ENCODE data around the gene CBS.
"Not testable (repeated sequence)": the region's sequence is repeated elsewhere in the genome, so short reads cannot be mapped to it uniquely, and the experiment has no call there.

The CBS gene

GRCh38 chr21:43075170-43076022, at the start of gene CBS:
Gene CBS (minus strand): TSS chr21:43075835. CDS start chr21:43072193, 3,642 bp downstream.
- DNase-seq (ENCODE audit: low spot score); H3K36me3 Mint-ChIP-seq (ENCODE audit: low read depth); H3K4me1 Mint-ChIP-seq (ENCODE audit: low read depth); H3K4me3 Mint-ChIP-seq; H3K9me3 Mint-ChIP-seq; H3K27ac Mint-ChIP-seq; H3K27me3 Mint-ChIP-seq (ENCODE audit: low read depth): not testable (repeated sequence)

- not testable (repeated sequence) for H3K27me3 Mint-ChIP-seq (ENCODE audit: low read depth); H3K9me3 Mint-ChIP-seq; H3K36me3 Mint-ChIP-seq (ENCODE audit: low read depth); H3K4me3 Mint-ChIP-seq; DNase-seq (ENCODE audit: low spot score); H3K27ac Mint-ChIP-seq; H3K4me1 Mint-ChIP-seq (ENCODE audit: low read depth)
These were observed 40.3 kb upstream of the CBS start for GRCh38 chr21:43115956-43116355.

- H3K4me1 Mint-ChIP-seq (ENCODE audit: low read depth); H3K27me3 Mint-ChIP-seq (ENCODE audit: low read depth); H3K27ac Mint-ChIP-seq: not testable (repeated sequence)
These were observed 38.8 kb upstream of the CBS start for GRCh38 chr21:43114483-43114882.

GRCh38 chr21:43109006-43109405, 33.4 kb upstream of the CBS start:
- H3K36me3 Mint-ChIP-seq (ENCODE audit: low read depth); H3K9me3 Mint-ChIP-seq; DNase-seq (ENCODE audit: low spot score); H3K27ac Mint-ChIP-seq; H3K4me1 Mint-ChIP-seq (ENCODE audit: low read depth); H3K27me3 Mint-ChIP-seq (ENCODE audit: low read depth); H3K4me3 Mint-ChIP-seq: not testable (repeated sequence)

More at GRCh38 chr21:43114483-43114882, 38.8 kb upstream of the CBS start:
- not testable (repeated sequence) for DNase-seq (ENCODE audit: low spot score); H3K36me3 Mint-ChIP-seq (ENCODE audit: low read depth); H3K9me3 Mint-ChIP-seq; H3K4me3 Mint-ChIP-seq

GRCh38 chr21:43108177-43108576, 32.5 kb upstream of the CBS start:
- H3K4me3 Mint-ChIP-seq; H3K9me3 Mint-ChIP-seq; H3K27ac Mint-ChIP-seq; H3K27me3 Mint-ChIP-seq (ENCODE audit: low read depth); H3K4me1 Mint-ChIP-seq (ENCODE audit: low read depth); H3K36me3 Mint-ChIP-seq (ENCODE audit: low read depth); DNase-seq (ENCODE audit: low spot score): not testable (repeated sequence)

- H3K9me3 Mint-ChIP-seq; H3K36me3 Mint-ChIP-seq (ENCODE audit: low read depth); H3K27me3 Mint-ChIP-seq (ENCODE audit: low read depth); DNase-seq (ENCODE audit: low spot score); H3K4me1 Mint-ChIP-seq (ENCODE audit: low read depth); H3K4me3 Mint-ChIP-seq; H3K27ac Mint-ChIP-seq: not testable (repeated sequence)
These were observed 32.1 kb upstream of the CBS start for GRCh38 chr21:43107794-43108137.

GRCh38 chr21:43106965-43107793, 31.5 kb upstream of the CBS start, which contains the start of gene U2AF1:
Gene U2AF1 (minus strand): TSS chr21:43107570. CDS start chr21:43107494, 76 bp downstream.
- H3K27ac Mint-ChIP-seq; H3K9me3 Mint-ChIP-seq; H3K4me1 Mint-ChIP-seq (ENCODE audit: low read depth); DNase-seq (ENCODE audit: low spot score); H3K36me3 Mint-ChIP-seq (ENCODE audit: low read depth); H3K27me3 Mint-ChIP-seq (ENCODE audit: low read depth); H3K4me3 Mint-ChIP-seq: not testable (repeated sequence)

- H3K36me3 Mint-ChIP-seq (ENCODE audit: low read depth); H3K4me3 Mint-ChIP-seq; H3K9me3 Mint-ChIP-seq; H3K4me1 Mint-ChIP-seq (ENCODE audit: low read depth); DNase-seq (ENCODE audit: low spot score); H3K27ac Mint-ChIP-seq; H3K27me3 Mint-ChIP-seq (ENCODE audit: low read depth): not testable (repeated sequence)
These were observed 29.0 kb upstream of the CBS start for GRCh38 chr21:43104642-43105041.

- H3K9me3 Mint-ChIP-seq; H3K4me1 Mint-ChIP-seq (ENCODE audit: low read depth); H3K27me3 Mint-ChIP-seq (ENCODE audit: low read depth); H3K36me3 Mint-ChIP-seq (ENCODE audit: low read depth); DNase-seq (ENCODE audit: low spot score); H3K4me3 Mint-ChIP-seq; H3K27ac Mint-ChIP-seq: not testable (repeated sequence)
These were observed 26.6 kb upstream of the CBS start for GRCh38 chr21:43102281-43102680.

GRCh38 chr21:43101676-43102075, 26.0 kb upstream of the CBS start:
- H3K27me3 Mint-ChIP-seq (ENCODE audit: low read depth); H3K4me3 Mint-ChIP-seq; H3K36me3 Mint-ChIP-seq (ENCODE audit: low read depth); H3K9me3 Mint-ChIP-seq; H3K27ac Mint-ChIP-seq; DNase-seq (ENCODE audit: low spot score); H3K4me1 Mint-ChIP-seq (ENCODE audit: low read depth): not testable (repeated sequence)

GRCh38 chr21:43101000-43101399, 25.4 kb upstream of the CBS start:
- H3K36me3 Mint-ChIP-seq (ENCODE audit: low read depth); H3K9me3 Mint-ChIP-seq; H3K4me1 Mint-ChIP-seq (ENCODE audit: low read depth); DNase-seq (ENCODE audit: low spot score); H3K27ac Mint-ChIP-seq; H3K4me3 Mint-ChIP-seq; H3K27me3 Mint-ChIP-seq (ENCODE audit: low read depth): not testable (repeated sequence)

GRCh38 chr21:43091979-43092614, 16.5 kb upstream of the CBS start:
- not testable (repeated sequence) for H3K27me3 Mint-ChIP-seq (ENCODE audit: low read depth); H3K4me1 Mint-ChIP-seq (ENCODE audit: low read depth); H3K27ac Mint-ChIP-seq; H3K4me3 Mint-ChIP-seq; DNase-seq (ENCODE audit: low spot score); H3K9me3 Mint-ChIP-seq; H3K36me3 Mint-ChIP-seq (ENCODE audit: low read depth)

GRCh38 chr21:43090947-43091346, 15.3 kb upstream of the CBS start:
- H3K36me3 Mint-ChIP-seq (ENCODE audit: low read depth); DNase-seq (ENCODE audit: low spot score); H3K4me1 Mint-ChIP-seq (ENCODE audit: low read depth); H3K27me3 Mint-ChIP-seq (ENCODE audit: low read depth); H3K27ac Mint-ChIP-seq; H3K9me3 Mint-ChIP-seq; H3K4me3 Mint-ChIP-seq: not testable (repeated sequence)

- H3K4me3 Mint-ChIP-seq; H3K36me3 Mint-ChIP-seq (ENCODE audit: low read depth); DNase-seq (ENCODE audit: low spot score); H3K4me1 Mint-ChIP-seq (ENCODE audit: low read depth); H3K27ac Mint-ChIP-seq; H3K9me3 Mint-ChIP-seq; H3K27me3 Mint-ChIP-seq (ENCODE audit: low read depth): not testable (repeated sequence)
These were observed 13.8 kb upstream of the CBS start for GRCh38 chr21:43089463-43089862.

All from T-helper 2 cell treated with Interferon-gamma antibody and Interleukin-4, amounts not matched to agents 5 μg/mL and 100 μg/mL, for 36 hours (primary cell).